ENCODE results near the gene GPR31.
"Not testable (repeated sequence)": the region's sequence is repeated elsewhere in the genome, so short reads cannot be mapped to it uniquely, and the experiment has no call there.

DNA sequence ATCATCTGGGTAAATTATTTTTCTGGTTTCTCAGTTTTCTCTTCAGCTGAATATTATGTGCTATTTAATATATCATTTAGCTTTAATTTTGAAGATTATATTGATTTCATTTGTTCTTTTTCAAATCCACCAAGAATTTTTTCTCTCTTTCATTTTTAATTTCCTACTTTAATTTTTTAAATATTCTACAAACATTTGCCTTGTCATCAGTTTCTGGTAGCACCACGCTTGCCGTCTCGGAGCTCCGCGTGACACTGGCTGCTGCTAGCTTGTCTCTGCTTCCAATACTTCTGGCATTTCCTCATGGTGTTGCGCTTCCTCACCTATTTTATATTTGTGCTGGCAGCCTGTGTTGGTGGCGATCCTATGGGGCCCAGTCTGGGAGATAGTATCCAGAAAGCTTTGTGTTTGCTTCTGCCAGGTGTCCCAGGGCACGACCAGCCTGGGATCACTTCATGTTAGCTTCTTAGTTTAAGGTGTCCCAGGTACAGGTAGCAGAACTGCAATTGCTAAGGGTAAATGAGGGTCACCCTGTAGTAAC, 33.3 kb upstream of the GPR31 start:
- not testable (repeated sequence) for TF ChIP-seq EZH2 (IDR thresholded peaks at IDR 0.05; ENCODE audit: borderline replicate concordance); EZH2phosphoT487 (IDR thresholded peaks at IDR 0.05; ENCODE audit: low read depth, severe bottlenecking, unreplicated experiment)
- TF ChIP-seq, protein P1, sequence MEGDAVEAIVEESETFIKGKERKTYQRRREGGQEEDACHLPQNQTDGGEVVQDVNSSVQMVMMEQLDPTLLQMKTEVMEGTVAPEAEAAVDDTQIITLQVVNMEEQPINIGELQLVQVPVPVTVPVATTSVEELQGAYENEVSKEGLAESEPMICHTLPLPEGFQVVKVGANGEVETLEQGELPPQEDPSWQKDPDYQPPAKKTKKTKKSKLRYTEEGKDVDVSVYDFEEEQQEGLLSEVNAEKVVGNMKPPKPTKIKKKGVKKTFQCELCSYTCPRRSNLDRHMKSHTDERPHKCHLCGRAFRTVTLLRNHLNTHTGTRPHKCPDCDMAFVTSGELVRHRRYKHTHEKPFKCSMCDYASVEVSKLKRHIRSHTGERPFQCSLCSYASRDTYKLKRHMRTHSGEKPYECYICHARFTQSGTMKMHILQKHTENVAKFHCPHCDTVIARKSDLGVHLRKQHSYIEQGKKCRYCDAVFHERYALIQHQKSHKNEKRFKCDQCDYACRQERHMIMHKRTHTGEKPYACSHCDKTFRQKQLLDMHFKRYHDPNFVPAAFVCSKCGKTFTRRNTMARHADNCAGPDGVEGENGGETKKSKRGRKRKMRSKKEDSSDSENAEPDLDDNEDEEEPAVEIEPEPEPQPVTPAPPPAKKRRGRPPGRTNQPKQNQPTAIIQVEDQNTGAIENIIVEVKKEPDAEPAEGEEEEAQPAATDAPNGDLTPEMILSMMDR (IDR thresholded peaks at IDR 0.05; ENCODE audit: poor library complexity), result not testable (repeated sequence)
